GM21619 (cell line): ENCODE data around the gene SLC22A17.
"Not testable (repeated sequence)": the region's sequence is repeated elsewhere in the genome, so short reads cannot be mapped to it uniquely, and the experiment has no call there.

Experiments used
- ATAC-seq: cut with Tn5 transposase; IDR thresholded peaks from one replicate; pipeline ENCODE4 v1.9.1; 2021; ENCODE audit not compliant: unreplicated experiment

Gene SLC22A17

DNA sequence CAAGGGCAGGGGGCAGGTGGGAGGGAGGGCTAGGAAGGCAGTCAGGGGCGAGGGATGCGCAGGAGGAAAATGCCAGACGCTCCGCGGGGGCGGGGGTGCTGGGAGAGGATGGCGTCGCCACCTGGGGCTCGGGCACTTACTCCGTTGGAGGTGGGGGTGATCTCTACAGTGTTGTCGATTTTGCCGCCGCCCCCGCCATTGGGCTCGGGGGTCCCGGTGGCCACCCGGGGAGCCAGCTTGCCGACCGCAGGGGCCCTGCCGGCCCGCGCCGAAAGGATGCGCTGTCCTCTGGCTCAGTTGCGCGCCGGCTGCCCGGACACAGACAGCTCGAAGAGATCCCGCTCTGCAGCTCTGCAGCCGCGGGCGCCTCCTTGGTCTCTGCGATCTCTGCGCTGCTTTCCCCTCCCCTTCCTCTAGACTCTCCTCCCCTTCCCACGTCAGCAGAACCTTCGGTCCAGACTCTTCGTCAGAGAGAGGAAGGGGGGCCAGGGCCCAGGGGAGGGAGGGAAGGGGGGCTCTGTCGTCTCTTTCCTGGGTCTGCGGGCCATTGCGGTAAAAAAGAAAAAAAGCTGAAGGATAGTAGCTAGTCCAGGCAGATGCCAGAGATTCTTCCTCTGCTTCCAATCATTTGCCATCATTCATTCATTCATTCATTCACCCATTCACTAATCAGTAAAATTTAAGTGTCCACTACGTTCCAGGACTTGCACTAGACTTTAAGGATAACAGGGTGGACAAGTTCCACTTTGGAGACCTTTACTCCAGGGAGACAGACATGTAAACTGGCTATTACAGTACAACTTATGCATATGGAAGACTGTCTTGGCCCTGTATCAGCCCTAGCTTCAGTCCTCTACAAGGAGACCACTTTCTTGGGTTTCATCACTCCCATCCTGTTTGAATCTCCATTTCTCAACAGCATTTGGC lies at the start of gene SLC22A17:
Gene SLC22A17 (minus strand): TSS at position 382 of the 927 bp plus-strand sequence.
- no peak for ATAC-seq

DNA sequence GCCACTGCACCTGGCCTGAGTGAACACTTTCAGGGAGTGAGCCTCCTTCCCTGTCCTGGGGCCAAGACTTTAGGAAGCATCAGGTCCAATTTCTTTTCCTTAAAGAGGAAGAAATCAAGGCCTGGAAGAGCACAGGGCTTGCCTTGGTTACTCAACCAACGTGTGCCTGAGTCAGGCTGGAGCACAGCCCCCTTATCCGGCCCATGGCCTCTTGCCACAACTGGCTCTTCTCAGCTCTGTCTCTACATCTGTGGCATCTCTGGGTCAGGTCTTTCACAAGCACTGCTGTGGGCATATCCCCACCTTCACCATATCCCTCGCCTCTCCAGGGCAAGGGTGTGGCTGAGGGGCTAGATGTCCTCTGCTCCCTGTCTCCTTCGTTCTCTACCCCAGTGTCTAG lies 48.6 kb upstream of the SLC22A17 start:
- ATAC-seq: no peak

DNA sequence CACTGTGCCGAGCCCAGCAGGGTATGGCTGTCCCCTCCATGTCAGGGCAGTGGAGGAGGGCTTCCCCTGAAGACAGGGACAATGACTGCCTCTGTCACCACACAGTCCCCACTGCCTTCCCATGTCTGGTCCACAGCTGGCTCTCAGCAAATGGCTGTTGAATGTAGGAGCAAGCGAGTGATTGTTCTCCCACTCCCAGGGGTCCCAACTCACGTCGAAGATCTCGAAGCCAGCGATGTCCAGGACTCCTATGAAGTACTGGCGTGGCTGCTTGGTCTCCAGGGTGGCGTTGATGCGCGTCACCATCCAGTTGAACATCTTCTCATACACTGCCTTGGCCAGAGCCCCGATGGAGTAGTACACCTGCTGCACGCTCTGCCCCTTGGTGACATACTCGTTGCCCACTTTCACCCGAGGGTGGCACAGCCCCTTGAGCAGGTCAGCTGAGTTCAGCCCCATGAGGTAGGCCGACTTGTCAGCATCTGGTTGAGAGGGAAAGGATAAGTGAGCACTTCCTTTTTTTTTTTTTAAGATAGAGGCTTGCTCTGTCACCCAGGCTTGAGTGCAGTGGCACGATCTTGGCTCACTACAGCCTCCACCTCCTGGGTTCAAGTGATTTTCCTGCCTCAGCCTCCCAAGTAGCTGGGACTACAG lies 47.9 kb upstream of the SLC22A17 start:
- ATAC-seq: not testable (repeated sequence)

GRCh38 chr14:23399591-23399990 lies 46.9 kb upstream of the SLC22A17 start:
- ATAC-seq: no peak

- no peak for ATAC-seq
These were observed 46.4 kb upstream of the SLC22A17 start for GRCh38 chr14:23399136-23399535.

GRCh38 chr14:23398348-23398747 lies 45.7 kb upstream of the SLC22A17 start:
- no peak for ATAC-seq

GRCh38 chr14:23396781-23397407 lies 44.2 kb upstream of the SLC22A17 start:
- ATAC-seq: no peak

DNA sequence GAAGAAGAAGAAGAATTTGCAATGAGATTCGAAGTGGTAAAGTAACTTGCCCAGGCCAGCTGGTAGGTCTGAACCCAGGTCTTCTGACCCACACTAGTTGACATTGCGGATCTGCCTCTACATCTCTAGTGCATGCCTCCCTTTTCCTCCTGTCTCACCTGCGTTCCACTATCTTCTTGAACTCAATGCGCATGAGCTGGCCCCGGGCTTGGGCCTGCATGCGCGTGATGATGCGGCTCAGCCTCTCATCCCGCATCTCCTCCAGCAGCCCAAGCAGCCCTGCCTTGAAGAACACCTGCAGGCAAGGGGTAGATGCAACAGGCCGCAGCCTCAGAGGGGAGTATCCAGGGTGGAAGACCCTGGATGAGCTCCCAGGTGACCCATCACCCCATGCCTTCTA lies 43.4 kb upstream of the SLC22A17 start:
- no peak for ATAC-seq

- no peak for ATAC-seq
These were observed 39.9 kb upstream of the SLC22A17 start for GRCh38 chr14:23392613-23393012.

- not testable (repeated sequence) for ATAC-seq
These were observed 37.2 kb upstream of the SLC22A17 start for GRCh38 chr14:23389871-23390270.

DNA sequence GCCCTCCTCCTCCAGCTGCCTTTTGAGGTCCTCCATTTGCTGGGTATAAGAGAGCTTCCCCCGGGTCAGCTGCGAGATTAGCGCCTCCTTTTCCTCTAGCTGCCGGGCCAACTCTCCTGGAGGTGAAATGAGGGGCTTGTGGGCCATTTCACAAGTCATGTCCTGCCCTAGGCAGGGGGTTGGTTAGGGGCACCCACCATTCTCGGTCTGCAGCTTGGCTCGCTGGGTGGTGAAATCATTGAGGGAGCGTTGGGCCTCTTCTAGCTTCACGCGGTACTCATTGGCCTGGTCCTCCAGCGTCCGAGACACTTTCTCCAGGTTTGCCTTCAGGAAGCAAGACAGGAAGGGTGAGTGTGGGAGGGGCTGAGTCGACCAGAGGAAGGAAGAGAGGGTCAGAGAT lies 36.7 kb upstream of the SLC22A17 start:
- ATAC-seq: no peak

DNA sequence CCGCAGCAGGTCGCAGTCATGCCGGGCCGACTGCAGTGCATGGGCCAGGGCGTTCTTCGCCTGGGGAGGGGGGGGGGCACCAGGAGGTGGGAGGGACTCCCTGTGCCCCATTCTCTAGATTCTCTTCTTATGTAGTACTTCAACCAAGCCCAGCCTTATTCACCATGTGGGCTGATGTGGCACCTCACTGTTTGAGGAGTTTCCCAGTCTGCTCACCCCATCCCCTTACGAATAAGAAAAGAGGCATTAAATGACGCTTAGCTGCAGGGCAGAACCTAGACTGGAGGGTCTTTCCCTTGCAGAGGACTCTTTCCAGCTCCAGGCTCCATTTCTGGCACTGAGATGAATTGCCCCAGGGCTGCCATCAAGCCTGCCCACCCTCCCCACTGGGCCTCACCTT lies 36.3 kb upstream of the SLC22A17 start:
- ATAC-seq: no peak

GRCh38 chr14:23387916-23388882 lies 35.5 kb upstream of the SLC22A17 start:
- ATAC-seq: no peak

GRCh38 chr14:23386999-23387398 lies 34.3 kb upstream of the SLC22A17 start:
- no peak for ATAC-seq

GRCh38 chr14:23386266-23386657 lies 33.6 kb upstream of the SLC22A17 start:
- ATAC-seq: not testable (repeated sequence)

GRCh38 chr14:23385642-23386265 lies 33.1 kb upstream of the SLC22A17 start:
- no peak for ATAC-seq

- no peak for ATAC-seq
These were observed 32.6 kb upstream of the SLC22A17 start for GRCh38 chr14:23385244-23385641.

DNA sequence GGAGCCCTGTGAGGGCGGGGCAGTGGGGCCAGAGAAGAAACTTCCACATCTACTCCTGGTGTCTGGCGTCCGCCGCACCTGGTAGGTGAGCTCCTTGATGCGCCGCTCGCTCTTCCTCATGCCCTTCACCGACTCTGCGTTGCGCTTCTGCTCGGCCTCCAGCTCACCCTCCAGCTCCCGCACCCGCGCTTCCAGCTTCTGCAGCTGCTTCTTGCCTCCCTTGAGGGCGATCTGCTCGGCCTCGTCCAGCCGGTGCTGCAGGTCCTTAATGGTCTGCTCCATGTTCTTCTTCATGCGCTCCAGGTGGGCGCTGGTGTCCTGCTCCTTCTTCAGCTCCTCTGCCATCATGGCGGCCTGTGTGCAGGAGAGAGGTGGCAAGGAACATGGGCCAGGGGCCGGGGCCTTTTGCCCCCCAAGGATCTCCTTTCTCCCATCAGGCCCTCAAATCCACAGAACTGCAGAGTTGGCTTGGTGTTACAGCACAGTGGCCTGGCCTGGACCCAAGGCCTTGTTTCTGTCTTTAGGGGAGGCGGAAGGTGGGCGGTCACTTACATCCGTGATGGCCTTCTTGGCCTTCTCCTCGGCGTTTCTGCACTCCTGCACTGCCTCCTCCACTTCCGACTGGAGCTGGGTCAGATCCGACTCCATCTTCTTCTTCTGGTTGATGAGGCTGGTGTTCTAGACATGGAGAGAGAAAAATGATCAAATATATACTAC lies 31.8 kb upstream of the SLC22A17 start:
- ATAC-seq: no peak

DNA sequence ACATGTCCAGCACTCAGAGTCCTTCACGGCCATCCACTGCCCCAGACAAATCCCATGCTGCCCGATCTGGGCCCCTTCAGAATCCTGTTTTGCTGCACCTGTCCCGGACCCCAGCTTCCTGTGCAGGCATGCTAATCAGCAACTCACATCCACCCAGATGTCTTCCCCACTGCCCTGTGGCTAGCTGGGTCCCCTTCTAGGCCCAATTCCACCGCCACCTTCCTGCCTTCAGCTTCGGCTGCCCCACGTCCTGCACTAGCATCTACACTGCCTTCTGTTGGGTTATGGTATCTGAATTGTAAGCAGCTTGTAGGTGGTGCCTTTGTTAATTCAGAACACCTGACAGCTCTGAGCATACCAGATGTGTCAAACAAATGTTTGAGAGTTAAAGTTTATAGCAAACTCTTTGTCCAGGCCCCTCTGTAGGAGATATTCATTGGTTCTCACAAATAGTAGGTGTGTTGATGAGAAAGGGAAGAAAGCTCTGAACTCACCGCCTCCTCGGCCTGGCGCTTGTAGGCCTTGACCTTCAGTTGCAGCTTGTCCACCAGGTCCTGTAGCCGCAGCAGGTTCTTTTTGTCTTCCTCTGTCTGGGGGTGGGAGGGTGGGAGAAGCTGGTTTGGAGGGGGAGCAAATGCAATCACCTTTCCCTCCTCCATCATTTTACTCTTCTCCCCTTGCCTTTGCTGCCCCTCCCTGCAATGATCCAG lies 30.2 kb upstream of the SLC22A17 start:
- no peak for ATAC-seq
